ENCODE measurements around the gene SPATA46. TPM values are rescaled to one million over a fixed set of nuclear protein-coding genes. Genes with fewer than 3 reads are reported as not detected.
A peak's percentile ranks its signal among the peaks of the same experiment; 100 is the strongest.

Gene SPATA46
- total RNA-seq, 1 experiment from 2014 or later, result not detected

- intact Hi-C loops (cut with micrococcal nuclease; ENCODE audit: unreplicated experiment), result loop anchor here (1.0 to 10.0 kb wide), 2 partner anchors 32 to 187 kb away; no protein-coding TSS in a partner anchor
- no TSS peak for BruUV-seq (replicated peaks)
- Histone ChIP-seq H3K27me3 (replicated peaks; ENCODE audit: control insufficient read depth, insufficient read depth, low read length) (no peaks in the 10 kb centered on the region), H3K4me3 (ENCODE audit: low read depth, low read length) (no peak within 1 kb of the TSS), H3K36me3 (ENCODE audit: control insufficient read depth, insufficient read depth, low read length) (no peaks in the 10 kb centered on the region; the same call in 1 of the 2 replicates), H3K4me1 (peaks cover 39% of the 10 kb centered on the region), H3K9me3 (no peaks in the 10 kb centered on the region)
- Mint-ChIP-seq H3K4me1 (ENCODE audit: low read depth, unreplicated experiment) (peaks cover 20% of the 10 kb centered on the region), H3K36me3 (ENCODE audit: insufficient read depth, unreplicated experiment) (peaks cover 6% of the 10 kb centered on the region), H3K4me3 (ENCODE audit: unreplicated experiment) (peak within 1 kb of the TSS; percentile 25), H3K27ac (ENCODE audit: unreplicated experiment) (peak within 1 kb of the TSS; percentile 93), H3K9me3 (ENCODE audit: unreplicated experiment) (no peaks in the 10 kb centered on the region), H3K27me3 (ENCODE audit: insufficient read depth, unreplicated experiment) (no peaks in the 10 kb centered on the region)
- DNase-seq, result peak; percentile 83 to 85
- ChIA-PET CTCF (interaction anchor here (0.7 to 2.4 kb wide), 3 partner anchors 10 to 344 kb away, joined by 3 to 10 read pairs (median 9); no protein-coding TSS in a partner anchor), POLR2A (interaction anchor here (1.2 kb wide), 1 partner anchor 9 kb away, joined by 3 read pairs; no protein-coding TSS in a partner anchor)
- TF ChIP-seq, protein P1, sequence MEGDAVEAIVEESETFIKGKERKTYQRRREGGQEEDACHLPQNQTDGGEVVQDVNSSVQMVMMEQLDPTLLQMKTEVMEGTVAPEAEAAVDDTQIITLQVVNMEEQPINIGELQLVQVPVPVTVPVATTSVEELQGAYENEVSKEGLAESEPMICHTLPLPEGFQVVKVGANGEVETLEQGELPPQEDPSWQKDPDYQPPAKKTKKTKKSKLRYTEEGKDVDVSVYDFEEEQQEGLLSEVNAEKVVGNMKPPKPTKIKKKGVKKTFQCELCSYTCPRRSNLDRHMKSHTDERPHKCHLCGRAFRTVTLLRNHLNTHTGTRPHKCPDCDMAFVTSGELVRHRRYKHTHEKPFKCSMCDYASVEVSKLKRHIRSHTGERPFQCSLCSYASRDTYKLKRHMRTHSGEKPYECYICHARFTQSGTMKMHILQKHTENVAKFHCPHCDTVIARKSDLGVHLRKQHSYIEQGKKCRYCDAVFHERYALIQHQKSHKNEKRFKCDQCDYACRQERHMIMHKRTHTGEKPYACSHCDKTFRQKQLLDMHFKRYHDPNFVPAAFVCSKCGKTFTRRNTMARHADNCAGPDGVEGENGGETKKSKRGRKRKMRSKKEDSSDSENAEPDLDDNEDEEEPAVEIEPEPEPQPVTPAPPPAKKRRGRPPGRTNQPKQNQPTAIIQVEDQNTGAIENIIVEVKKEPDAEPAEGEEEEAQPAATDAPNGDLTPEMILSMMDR (IDR thresholded peaks at IDR 0.05; ENCODE audit: insufficient read depth in 1 of 2, low read depth in 1 of 2, low read length in 1 of 2, severe bottlenecking in 1 of 2, unreplicated experiment in 1 of 2), result no peak
Measured at GRCh38 chr1:162381383-162381782, 4.7 kb upstream of the SPATA46 start, which contains the start of gene C1orf226. Gene C1orf226 (plus strand): TSS chr1:162381728. CDS start chr1:162381902, 174 bp downstream.

GRCh38 chr1:162380061-162380846, 3.6 kb upstream of the SPATA46 start:
- ChIA-PET POLR2A (no interaction called here), CTCF (interaction anchor here (2.0 to 2.4 kb wide), 2 partner anchors 11 to 23 kb away, joined by 9 to 10 read pairs; no protein-coding TSS in a partner anchor)

DNA sequence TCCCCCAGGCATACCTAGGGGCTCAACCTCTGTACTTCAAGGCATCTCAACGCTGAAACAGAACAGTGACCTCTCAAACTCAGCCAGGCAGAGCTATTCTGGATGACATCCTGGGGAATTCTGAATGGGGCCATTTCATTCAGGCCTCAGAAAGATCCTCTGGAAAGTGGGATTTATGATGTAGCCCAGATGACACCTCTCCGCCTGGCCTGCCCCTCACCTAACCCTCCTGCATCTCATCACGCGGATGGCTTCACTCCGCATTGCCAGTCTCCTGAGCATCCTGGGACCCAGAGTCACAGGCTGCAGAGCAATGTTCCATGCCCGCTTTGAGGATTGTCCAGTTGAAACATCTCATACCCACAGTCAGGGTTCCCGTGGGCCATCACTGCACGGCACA, 1.2 kb downstream of the SPATA46 start:
- Mint-ChIP-seq H3K27me3 (ENCODE audit: insufficient read depth, unreplicated experiment) (no peaks in the 10 kb centered on the region), H3K9me3 (ENCODE audit: unreplicated experiment) (no peaks in the 10 kb centered on the region), H3K36me3 (ENCODE audit: insufficient read depth, unreplicated experiment) (no peaks in the 10 kb centered on the region), H3K4me3 (ENCODE audit: unreplicated experiment) (no peak overlapping the region), H3K27ac (ENCODE audit: unreplicated experiment) (no peak overlapping the region), H3K4me1 (ENCODE audit: low read depth, unreplicated experiment) (peaks cover 20% of the 10 kb centered on the region)
- DNase-seq, result no peak
- CTCF ChIA-PET, result no interaction called here
- Histone ChIP-seq H3K9me3 (no peaks in the 10 kb centered on the region), H3K27me3 (replicated peaks; ENCODE audit: control insufficient read depth, insufficient read depth, low read length) (no peaks in the 10 kb centered on the region), H3K36me3 (ENCODE audit: control insufficient read depth, insufficient read depth, low read length) (no peaks in the 10 kb centered on the region; the same call in 1 of the 2 replicates), H3K4me1 (peaks cover 19% of the 10 kb centered on the region), H3K4me3 (ENCODE audit: low read depth, low read length) (no peak overlapping the region)
- intact Hi-C loops (cut with micrococcal nuclease; ENCODE audit: unreplicated experiment), result no loop called here
- BruUV-seq (replicated peaks), result no TSS peak
- POLR2A ChIA-PET, result no interaction called here
- TF ChIP-seq, protein P1 (IDR thresholded peaks at IDR 0.05; ENCODE audit: insufficient read depth in 1 of 2, low read depth in 1 of 2, low read length in 1 of 2, severe bottlenecking in 1 of 2, unreplicated experiment in 1 of 2), result no peak

More at GRCh38 chr1:162380061-162380846, 3.6 kb upstream of the SPATA46 start:
- peaks cover 43% of the 10 kb centered on the region for H3K4me1 ChIP-seq
- no peaks in the 10 kb centered on the region for H3K27me3 ChIP-seq (replicated peaks; ENCODE audit: control insufficient read depth, insufficient read depth, low read length)
- H3K9me3 ChIP-seq, result no peaks in the 10 kb centered on the region
- H3K4me3 ChIP-seq (ENCODE audit: low read depth, low read length), result no peak overlapping the region
- no TSS peak for BruUV-seq (replicated peaks)
- intact Hi-C loops (cut with micrococcal nuclease; ENCODE audit: unreplicated experiment), result loop anchor here (10.0 kb wide), 1 partner anchor 185 kb away; no protein-coding TSS in a partner anchor
- no peaks in the 10 kb centered on the region for H3K27me3 Mint-ChIP-seq (ENCODE audit: insufficient read depth, unreplicated experiment)
- no peaks in the 10 kb centered on the region; the same call in 1 of the 2 replicates for H3K36me3 ChIP-seq (ENCODE audit: control insufficient read depth, insufficient read depth, low read length)
- no peaks in the 10 kb centered on the region for H3K9me3 Mint-ChIP-seq (ENCODE audit: unreplicated experiment)
- TF ChIP-seq, protein P1 (IDR thresholded peaks at IDR 0.05; ENCODE audit: insufficient read depth in 1 of 2, low read depth in 1 of 2, low read length in 1 of 2, severe bottlenecking in 1 of 2, unreplicated experiment in 1 of 2), result no peak
- peak overlapping the region; percentile 22 for H3K27ac Mint-ChIP-seq (ENCODE audit: unreplicated experiment)
- no peak overlapping the region for H3K4me3 Mint-ChIP-seq (ENCODE audit: unreplicated experiment)
- H3K4me1 Mint-ChIP-seq (ENCODE audit: low read depth, unreplicated experiment), result peaks cover 22% of the 10 kb centered on the region
- no peak for DNase-seq
- peaks cover 6% of the 10 kb centered on the region for H3K36me3 Mint-ChIP-seq (ENCODE audit: insufficient read depth, unreplicated experiment)
